COLO829 (cell line): Measurements from ENCODE around the gene SND1.

Experiments
- DNase-seq: peaks from one replicate; pipeline ENCODE4 v3.0.0; 2012; ENCODE audit warnings: low spot score

The SND1 gene

DNA sequence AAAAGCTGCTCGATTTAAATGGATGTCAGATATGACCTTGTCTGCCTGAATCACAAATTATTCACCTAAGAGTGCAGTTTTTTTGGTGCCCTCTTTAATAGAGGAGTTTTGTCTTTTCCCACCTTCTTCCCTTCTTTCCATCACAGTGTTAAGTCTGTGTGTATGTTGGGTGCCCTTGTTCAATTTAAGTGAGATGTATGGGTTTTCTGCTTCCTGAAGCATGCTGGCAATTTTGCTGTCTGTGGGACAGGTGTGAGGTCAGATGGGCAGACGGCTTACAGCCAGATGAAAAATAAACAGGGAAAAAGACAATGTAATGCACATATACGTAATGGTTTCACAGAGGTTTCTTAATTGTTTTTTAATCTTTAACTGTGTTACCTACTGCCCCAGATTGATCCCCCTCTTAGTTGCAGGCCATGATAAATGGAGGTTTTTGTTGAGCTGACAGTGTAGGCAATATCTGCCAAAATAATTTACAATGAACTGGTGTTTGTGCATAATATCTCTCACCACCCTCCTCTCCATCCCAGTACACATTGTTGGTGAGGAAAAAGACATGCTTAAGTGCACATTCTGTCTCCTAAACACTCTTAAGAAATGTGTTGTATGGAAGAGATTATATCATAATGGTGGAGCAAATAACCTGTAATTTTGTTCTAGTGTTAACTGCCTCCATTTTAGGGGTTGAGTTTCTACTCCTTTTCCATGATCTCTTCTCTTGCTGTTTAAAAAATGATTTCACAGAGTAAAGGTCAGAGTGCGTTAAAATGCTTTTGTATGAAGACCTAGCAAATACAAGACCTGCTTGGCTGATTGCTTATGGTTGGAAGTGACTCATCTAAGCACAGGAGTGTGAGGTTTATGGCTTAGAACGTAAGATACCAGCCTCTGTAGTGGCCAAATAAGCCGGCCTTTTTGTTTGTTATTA lies 255.4 kb downstream of the SND1 start:
- DNase-seq: no peak

DNA sequence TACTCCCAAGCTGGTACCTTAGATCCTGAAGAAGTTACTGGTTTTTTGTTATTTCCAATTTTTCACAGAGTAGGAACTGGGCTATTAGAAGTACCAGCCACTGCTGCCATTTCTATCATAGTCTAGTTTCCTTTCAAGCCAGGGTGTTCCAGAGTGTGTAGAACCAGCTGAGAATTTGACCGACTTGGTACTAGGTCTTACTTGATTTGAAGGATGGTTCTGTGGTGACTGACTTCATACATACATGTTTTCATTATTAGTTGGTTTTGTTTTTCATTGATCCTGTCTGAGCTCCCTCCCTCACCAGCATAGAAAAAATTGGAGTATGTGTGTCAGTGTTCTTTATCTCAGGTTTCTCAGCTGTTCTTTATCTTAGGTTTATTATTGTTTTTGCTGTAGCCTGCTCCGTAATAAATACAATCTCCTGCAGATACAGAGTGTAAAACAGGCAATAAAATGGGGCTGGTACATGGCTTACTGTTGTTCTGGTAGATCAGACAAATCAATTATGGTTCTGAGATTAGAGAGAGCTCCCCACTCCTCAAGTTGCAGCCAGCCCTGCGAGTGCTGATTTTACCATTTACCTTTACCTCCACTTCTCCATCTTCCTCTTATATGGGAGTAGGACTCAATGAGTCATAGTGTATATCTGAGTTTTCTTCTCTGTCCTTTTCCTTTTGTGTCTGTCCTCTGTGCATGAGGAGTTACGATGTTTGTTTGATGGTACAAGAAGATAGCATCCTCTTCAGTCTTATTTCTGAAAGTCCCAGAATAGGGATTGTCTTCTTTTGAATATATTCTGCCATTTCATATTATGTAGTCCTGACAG lies 256.6 kb downstream of the SND1 start:
- no peak for DNase-seq

DNA sequence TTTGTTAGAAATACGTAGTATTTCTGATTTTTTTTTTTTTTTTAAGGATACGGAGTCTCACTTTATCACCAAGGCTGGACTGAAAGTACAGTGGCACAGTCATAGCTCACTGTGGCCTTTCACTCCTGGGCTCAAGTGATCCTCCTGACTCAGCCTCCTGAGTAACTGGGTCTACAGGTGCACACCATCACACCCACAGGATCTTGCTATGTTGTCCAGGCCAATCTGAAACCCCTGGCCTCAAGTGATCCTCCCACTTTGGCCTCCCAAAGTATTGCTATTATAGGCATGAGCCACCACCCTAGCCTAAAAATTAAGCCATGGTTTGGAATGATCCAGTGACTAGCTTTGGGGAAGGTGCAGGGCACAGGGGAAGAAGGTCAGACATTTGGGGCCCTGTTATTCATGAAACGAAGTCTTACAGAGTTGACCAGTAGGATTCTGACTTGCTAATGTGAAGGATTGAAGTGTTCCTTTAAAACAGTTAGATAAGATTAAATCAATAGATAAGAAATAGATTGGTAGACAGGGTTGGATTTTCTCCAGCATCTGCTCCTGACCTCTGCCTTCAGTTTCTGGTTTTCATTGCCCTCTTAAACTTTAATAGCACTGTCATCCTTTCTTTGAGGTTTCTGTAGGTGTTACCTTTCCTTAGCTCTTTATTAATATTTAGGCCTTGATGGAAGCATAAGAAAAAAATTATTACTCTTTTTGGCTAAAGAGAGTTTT lies 257.6 kb downstream of the SND1 start:
- DNase-seq: no peak

DNA sequence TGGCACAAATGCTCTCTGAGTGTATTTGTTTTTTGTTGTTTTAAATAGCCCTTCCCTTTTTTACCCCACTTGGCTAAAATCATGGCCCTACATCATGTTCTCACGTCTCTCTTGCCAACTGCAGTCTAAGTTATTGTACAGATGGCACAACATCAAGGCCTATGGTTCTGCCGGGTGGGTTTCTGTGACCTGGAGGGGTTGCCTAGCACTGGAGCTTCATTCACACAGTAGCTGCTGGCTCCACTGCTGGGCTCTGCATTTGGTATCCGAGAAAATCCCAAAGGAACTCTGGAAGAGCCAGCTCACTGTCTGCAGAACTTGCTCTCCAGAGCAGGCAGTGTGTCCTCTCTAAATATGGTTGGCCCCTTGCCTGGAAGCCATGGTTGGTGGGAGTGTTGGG lies 258.7 kb downstream of the SND1 start:
- no peak for DNase-seq

DNA sequence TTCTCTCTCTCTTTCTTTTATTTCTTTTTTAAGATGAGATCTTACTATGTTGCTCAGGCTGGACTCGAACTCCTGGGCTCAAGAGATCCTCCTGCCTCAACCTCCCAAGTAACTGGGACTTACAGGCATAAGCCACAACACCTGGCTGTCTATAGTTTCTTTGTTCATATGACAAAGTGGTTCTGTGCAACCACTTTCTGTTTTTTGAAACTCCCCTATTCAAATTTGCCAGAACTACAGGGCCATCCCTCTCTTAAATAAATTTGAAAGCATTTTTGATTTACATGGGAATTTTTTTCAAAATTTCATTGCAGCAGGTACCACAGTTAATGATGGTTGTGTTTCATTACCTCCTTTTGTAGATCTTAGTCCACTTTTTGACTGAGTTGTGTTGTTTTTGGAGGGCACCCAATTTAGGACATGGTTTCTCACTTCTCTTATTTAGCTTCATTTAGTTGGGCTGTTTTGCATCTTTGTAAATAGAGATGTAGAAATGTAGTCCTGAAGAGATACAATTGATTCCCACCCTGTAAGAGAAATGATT lies 260.0 kb downstream of the SND1 start:
- no peak for DNase-seq

DNA sequence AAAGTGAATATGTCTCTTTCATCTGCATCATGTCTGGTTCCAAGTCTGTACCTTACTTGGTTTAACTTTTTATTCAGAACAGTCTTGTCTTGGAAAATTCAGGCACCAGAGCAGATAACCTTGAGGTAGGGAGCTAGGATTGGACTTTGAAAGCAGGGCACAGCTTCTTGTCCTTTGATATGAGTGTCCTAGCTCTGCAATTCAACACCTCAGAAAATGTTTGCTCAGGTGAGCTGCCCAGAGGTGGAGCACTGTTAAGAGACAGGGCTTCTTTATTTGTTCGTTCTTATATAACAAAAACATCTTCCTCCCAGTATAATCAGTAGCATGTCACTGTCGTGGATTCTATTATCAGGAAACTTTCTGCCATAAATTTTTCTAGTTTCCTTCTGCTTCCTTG lies 260.9 kb downstream of the SND1 start:
- DNase-seq: no peak

DNA sequence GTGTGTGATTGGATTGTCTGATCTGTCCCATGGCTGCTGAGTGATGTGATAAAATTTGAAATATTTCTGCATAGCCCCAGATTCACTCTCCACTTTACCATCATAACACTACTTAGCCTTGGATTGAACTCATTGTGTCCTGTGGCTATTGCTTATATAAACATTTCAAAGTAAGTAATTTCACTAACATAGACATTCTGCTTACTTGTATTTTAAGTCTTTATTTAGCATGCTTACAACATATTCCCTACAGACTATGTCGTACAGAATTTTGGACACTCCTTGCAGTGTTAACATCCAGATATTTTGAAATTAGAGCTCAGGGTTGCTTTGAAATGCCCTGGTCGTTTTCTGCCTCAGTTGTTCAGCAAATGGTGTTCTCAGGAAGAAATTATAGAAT lies 261.7 kb downstream of the SND1 start:
- no peak for DNase-seq

DNA sequence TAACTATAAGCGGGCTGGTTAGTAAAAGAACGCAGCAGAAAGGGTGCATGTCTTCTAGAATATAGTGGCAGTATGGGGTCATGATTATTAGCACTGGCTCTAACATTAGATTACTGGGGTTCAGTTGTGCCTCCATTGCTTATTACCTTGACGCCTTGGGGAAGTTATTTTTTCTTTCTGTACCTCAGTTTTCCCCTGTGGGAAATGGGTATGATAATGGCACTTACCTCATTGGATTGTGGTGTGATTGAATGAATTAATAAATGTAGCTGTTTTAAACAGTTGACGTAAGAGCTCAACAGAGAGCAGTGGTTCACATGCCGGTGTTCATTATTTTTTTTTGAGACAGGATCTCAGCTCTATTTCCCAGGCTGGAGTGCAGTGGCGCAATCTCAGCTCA lies 262.7 kb downstream of the SND1 start:
- DNase-seq: no peak

DNA sequence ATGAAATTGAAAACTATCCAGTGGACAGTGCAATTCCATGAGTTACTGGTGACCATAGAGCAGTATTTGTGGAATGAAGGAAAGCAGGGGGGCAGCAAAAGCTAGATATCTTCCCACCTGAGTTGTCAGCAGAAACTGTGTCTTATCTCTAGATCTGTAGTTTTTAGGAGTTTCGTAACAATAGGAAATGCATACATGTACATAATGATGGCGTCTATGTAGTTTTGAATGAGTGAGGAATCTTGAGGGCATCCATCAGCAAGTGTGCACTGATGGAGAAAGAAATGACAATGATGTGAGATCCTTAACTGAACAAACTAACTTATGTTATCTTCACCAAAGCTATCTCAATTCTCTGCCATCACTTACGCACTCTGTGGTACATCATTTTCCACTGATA lies 264.7 kb downstream of the SND1 start:
- DNase-seq: no peak

DNA sequence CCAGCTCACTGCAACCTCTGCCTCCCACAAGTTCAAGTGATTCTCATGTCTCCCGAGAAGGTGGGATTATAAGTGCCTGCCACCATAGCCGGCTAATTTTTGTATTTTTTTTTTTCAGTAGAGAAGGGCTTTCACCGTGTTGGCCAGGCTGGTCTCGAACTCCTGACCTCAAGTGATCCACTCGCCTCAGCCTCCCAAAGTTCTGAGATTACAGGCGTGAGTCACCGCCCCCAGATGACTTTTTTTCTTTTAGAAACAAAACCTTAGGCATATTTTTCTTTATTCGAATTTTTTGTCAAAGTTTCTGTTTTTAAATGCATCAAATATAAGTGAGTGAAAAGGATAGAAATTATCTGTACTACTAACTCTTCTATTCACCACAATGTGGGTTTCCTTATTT lies 266.1 kb downstream of the SND1 start:
- no peak for DNase-seq

DNA sequence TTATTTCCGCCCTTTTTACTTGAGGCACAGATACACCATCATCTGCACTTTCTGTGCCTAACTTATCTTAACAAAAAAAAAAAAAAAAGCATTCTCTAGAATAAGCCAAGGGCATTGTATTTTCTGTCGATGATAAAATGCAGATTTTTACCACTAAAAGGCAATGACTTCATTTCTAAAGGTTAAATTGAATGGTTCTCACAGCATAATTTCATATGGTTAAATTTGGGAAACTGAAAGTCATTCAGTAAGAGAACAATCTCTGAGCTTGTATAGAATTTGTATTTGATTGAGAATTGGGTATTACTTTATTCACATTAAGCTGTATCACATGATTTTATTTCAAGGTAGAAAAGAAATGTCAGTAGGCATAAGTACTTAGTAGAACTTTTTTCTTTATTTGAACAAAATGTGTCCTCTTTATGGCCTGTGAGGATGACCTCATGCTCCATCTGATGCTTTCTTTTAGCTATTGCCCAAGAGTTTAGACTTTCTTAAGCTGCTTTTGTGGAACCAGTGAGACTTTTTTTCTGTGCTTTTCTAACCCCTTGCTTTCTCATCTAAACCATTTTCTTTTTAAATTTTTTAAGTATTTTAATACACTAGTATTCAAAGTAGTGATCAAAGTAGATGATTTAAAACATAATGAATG lies 268.9 kb downstream of the SND1 start:
- DNase-seq: no peak

DNA sequence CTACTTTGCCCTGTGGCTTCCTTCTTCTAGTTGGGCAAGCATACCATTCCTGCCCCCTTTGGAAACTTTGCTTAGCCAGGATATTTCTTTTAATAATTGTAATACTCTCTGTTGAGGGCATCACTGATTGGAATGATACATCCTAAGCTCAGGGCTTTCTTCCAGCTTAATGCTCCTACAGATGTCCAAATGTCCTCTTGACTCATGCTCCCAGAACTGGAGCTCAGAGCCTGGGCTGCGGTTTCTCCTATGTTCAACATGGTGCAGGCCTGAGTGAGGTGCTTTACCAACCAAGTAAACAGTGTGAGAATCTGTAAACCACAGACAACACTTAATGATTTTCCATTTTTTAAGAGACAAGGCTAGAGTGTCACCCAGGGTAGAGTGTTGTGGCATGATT lies 270.7 kb downstream of the SND1 start:
- no peak for DNase-seq

DNA sequence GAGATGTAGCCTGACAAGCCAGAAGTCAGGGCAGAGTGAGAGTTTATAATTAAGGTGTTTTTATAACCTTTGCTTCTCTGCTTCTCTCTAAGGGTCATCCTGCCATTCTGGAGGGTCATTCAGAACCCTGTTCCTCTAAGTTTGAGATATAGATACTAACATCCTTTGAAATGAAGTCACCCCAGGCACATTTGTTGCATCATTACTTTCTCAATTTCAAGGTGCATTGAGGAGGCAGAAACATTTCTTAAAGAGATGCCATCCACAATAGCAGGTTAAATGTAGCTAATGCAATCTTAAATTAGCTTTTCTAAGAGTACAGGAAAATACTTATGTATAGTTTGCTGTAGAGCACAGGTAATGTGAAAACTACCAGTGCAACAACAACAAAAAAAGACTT lies 272.9 kb downstream of the SND1 start:
- DNase-seq: no peak

DNA sequence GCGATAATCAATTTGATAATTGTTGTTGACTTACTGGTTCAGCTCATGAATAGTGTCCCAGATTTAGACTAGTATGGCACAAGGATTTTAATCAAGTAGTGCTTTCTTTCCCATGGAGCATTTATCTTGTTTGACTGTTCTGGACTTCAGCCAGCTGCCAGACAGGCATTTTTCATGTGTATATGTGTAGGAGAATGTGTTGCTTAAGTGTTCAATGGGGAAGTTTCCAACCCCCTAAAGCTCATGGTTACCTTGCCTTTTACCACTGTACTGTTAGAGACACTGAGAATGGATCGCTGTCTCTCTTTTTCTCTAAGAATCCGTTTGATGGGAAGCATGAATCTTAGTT lies 275.3 kb downstream of the SND1 start:
- peak; percentile 70 for DNase-seq

DNA sequence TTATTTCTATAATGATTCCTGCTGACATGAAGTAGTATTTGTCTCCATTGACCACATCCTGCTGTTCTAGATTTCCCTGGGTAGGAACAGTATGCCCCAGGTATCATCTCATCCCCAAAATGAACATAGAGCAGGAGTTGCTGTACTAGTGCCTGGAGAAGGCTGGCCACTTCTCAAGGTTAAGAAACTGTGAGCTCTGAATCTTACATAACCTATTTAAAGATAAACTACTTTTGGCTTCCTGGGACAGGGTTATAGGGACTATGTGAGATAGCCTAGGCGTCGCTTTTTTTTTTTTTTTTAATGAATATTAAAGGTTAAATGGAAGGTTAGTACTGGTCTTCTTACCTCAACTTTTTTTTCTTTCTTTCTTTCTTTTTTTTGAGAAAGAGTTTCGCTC lies 276.2 kb downstream of the SND1 start:
- DNase-seq: no peak

DNA sequence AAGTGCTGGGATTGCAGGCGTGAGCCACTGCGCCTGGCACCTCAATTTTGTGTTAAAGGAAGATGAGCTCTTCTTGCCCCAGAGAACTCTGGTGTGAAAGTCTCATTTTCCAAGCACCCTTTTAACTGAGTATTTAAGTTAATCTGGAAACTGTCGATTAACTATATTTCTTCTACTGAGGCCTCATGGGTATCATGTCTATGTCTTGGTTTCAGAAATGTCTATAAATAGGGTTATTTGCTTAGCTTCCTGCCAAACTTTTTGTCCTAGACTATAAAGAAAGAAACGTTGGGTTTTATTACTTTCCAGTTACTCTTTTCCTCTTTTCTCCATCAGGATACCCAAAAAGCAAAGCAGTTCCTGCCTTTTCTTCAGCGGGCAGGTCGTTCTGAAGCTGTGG lies 276.9 kb downstream of the SND1 start:
- no peak for DNase-seq

DNA sequence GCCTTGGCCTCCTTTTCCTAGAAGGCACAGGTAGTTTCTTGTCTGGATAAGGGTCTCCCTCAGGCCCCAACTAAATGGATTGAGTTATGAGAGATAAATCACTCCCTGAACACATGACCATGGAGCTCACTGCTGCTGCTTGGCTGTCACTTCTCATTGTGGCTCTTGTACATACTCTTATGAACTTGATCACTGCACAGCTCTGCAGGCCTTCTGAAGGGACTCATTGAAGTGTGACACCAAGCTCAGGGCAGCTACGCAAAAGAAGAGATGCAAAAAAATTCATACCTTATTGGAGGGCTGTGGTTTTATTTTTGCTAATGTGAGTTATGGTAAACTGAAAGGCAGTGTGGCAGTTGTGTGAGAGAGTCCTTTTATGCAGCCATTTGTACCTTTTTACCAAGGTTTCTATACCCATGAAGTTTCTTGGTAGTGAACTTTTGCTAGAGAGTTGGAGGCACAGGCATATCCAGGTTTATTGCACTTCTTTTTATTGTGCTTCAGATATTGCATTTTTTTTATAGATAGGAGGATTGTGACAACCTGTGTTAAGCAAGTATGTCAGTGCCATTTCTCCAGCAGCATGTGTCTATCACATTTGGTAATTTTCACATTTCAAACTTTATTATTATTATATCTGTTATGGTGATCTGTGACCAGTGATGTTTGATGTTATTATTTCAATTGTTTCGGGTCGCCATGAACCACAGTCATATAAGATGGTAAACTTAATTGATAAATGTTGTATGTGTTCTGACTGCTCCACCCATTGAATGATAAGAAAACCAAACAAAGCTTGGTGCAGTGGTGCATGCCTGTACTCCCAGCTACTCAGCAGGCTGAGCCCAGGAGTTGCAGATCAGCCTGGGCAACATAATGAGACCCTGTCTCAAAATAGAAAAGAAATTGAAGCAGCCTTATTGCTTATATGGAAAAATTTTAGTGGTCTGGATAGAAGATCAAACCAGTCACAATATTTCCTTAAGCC lies 278.6 kb downstream of the SND1 start:
- no peak for DNase-seq

DNA sequence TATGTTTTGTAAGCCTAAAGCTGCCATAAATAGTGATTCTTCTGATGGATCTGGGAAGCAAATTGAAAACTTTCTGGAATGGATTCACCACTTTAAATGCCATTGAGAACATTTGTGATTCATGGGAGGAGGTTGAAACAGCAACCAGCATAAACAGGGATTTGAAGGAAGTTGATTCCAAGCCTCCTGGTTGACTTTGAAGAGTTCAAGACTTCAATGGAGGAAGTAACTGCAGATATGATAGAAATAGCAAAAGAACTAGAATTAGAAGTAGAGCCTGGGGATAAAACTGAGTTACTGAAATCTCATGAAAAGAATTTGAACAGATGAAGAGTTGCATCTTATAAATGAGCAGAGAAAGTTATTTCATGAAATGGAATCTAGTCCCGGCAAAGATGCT lies 280.1 kb downstream of the SND1 start:
- no peak for DNase-seq

DNA sequence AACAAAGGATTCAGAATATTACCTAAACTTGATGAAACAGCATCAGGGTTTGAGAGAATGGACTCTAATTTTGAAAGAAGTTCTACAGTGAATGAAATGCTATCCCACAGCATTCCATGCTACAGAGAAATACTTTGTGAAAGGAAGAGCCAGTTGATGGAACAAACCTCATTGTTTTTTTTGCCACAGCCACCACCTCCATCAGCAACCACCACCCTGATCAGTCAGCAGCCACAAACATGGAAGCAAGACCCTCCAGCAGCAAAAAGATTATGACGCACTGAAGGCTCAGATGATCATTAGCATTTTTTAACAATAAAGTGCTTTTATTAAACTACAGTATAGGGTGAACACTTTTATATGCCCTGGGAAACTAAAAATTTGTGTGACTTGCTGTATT lies 280.5 kb downstream of the SND1 start:
- no peak for DNase-seq

DNA sequence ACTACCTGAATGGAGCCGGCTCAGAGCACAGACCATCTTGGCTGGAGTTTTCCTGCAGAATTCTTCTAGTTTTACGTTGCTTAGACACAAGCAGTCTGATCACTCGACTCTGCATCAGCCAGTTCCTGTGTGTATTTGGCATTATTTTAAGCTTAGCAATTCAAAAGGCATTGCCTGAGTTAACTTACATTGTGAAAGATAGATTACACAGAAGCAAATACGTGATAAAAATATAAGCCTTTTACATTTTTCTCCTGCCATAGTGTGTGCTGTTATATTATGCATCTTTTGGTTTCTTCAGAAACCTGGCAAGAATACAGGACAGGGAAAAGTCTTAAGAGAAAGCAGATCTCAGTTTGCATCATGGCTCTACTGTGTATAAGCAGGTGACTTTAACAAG lies 281.2 kb downstream of the SND1 start:
- no peak for DNase-seq

DNA sequence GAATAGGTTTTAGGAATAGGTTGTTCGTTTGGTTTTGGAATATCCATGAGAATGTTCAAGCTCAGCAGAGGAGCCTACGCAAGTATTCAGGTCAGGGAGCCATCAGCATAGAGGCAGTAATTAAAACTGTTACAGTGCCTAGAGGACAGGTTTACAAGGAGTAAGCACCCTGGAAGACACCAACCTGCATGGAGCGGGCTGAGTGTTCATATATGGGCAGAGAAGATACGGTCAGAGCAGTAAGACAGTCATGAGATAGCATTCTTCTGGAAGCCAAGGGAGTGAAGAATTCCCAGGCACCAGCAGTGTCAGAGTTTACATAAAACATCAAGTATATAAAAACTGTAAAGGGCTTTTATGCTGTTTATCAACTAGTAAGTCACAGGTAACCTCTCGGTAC lies 282.7 kb downstream of the SND1 start:
- no peak for DNase-seq
